OCI-LY7 (cell line): ENCODE data around the gene RABEPK.
"Not testable (repeated sequence)": the region's sequence is repeated elsewhere in the genome, so short reads cannot be mapped to it uniquely, and the experiment has no call there.

Experiments used
- EZH2phosphoT487 ChIP-seq: fragments of 200-600 bp; sonication (generic); IDR thresholded peaks from 2 replicates; pipeline ENCODE4 v1.6.1; 2018; ENCODE audit warnings: low read depth, borderline replicate concordance, mild to moderate bottlenecking, mixed run types, antibody characterized with exemption, low read length, moderate library complexity, mixed read lengths
- TF ChIP-seq, protein P1 (sequence below): fragments of 200-600 bp; sonication (generic); conservative IDR thresholded peaks from 2 replicates; pipeline ENCODE4 v1.5.1; 2014; ENCODE audit warnings: mild to moderate bottlenecking, antibody characterized with exemption, low read length, moderate library complexity, mixed read lengths

DNA sequence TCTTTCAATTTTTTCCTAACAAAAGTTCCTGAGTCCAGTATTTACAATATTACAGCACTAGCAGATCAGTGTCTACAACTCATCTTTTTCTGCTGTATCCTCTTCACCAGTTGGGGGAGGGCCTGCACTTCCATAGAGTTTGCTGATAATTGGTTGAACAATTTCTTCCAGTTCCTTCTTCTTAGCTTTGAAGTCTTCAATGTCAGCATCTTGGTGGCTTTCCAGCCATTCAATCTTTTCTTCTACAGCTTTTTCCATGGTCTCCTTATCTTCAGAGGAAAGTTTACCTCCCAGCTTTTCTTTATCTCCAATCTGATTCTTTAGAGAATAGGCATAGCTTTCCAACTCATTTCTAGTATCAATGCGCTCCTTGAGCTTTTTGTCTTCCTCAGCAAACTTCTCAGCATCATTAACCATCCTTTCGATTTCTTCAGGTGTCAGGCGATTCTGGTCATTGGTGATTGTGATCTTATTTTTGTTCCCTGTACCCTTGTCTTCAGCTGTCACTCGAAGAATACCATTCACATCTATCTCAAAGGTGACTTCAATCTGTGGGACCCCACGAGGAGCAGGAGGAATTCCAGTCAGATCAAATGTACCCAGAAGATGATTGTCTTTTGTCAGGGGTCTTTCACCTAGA lies 36.3 kb downstream of the RABEPK start:
- TF ChIP-seq, protein P1, sequence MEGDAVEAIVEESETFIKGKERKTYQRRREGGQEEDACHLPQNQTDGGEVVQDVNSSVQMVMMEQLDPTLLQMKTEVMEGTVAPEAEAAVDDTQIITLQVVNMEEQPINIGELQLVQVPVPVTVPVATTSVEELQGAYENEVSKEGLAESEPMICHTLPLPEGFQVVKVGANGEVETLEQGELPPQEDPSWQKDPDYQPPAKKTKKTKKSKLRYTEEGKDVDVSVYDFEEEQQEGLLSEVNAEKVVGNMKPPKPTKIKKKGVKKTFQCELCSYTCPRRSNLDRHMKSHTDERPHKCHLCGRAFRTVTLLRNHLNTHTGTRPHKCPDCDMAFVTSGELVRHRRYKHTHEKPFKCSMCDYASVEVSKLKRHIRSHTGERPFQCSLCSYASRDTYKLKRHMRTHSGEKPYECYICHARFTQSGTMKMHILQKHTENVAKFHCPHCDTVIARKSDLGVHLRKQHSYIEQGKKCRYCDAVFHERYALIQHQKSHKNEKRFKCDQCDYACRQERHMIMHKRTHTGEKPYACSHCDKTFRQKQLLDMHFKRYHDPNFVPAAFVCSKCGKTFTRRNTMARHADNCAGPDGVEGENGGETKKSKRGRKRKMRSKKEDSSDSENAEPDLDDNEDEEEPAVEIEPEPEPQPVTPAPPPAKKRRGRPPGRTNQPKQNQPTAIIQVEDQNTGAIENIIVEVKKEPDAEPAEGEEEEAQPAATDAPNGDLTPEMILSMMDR: 0 out of 2 replicates have a peak, but pooled peaks have one; percentile 22
- not testable (repeated sequence) for TF ChIP-seq EZH2phosphoT487
